ENCODE measurements around the gene UQCRC2. TPM values are rescaled to one million over a fixed set of nuclear protein-coding genes. Genes with fewer than 3 reads are reported as not detected.
A peak's percentile ranks its signal among the peaks of the same experiment; 100 is the strongest.

UQCRC2 gene
- total and polyA plus RNA-seq, 2 experiments from 2014 or later, result 129 to 166 TPM

DNA sequence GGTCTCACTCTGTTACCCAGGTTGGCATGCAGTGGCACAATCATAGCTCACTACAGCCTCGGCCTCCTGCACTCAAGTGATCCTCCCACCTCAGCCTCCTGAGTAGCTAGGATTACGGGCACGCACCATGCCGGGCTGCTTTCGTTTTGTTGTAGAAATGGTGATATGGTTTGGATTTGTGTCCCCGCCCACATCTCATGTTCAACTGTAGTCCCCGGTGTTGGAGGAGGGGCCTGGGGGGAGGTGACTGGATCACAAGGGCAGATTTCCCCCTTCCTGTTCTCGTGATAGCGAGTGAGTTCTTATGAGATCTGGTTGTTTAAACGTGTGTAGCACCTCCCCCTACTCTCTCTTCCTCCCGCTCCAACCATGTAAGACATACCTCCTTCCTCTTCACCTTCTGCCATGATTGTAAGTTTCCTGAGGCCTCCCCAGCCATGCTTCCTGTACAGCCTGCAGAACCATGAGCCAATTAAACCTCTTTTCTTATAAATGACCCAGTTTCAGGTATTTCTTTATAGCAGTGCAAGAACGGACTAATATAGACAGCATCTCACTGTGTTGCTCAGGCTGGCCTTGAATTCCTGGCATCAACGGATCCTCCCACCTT, 41.8 kb downstream of the UQCRC2 start:
- no peaks in the 10 kb centered on the region for H3K9me3 ChIP-seq (ENCODE audit: low read depth)
- no peaks in the 10 kb centered on the region for H4K20me1 ChIP-seq (ENCODE audit: insufficient read depth, poor library complexity, severe bottlenecking)
- WGBS (ENCODE audit: low lambda C conversion rate, missing lambda C conversion rate), result 86% methylated on average over 13 of the region's 13 CpGs
- TF ChIP-seq EZH2 (IDR thresholded peaks at IDR 0.05; ENCODE audit: borderline replicate concordance), result no peak
- no peak for TF ChIP-seq EZH2phosphoT487 (IDR thresholded peaks at IDR 0.05; ENCODE audit: low read depth, severe bottlenecking, unreplicated experiment)
- TF ChIP-seq, protein P1, sequence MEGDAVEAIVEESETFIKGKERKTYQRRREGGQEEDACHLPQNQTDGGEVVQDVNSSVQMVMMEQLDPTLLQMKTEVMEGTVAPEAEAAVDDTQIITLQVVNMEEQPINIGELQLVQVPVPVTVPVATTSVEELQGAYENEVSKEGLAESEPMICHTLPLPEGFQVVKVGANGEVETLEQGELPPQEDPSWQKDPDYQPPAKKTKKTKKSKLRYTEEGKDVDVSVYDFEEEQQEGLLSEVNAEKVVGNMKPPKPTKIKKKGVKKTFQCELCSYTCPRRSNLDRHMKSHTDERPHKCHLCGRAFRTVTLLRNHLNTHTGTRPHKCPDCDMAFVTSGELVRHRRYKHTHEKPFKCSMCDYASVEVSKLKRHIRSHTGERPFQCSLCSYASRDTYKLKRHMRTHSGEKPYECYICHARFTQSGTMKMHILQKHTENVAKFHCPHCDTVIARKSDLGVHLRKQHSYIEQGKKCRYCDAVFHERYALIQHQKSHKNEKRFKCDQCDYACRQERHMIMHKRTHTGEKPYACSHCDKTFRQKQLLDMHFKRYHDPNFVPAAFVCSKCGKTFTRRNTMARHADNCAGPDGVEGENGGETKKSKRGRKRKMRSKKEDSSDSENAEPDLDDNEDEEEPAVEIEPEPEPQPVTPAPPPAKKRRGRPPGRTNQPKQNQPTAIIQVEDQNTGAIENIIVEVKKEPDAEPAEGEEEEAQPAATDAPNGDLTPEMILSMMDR (IDR thresholded peaks at IDR 0.05; ENCODE audit: poor library complexity), result no peak
- no peaks in the 10 kb centered on the region for H3K27me3 ChIP-seq
- no peak overlapping the region for H3K4me2 ChIP-seq
- no peak for DNase-seq (ENCODE audit: low spot score)
- H3K4me1 ChIP-seq (ENCODE audit: insufficient read depth), result peaks cover 12% of the 10 kb centered on the region
- no peak overlapping the region for H3K4me3 ChIP-seq
- no peak overlapping the region for H2AFZ ChIP-seq
- no peak overlapping the region for H3K27ac ChIP-seq
- no peaks in the 10 kb centered on the region for H3K79me2 ChIP-seq
- H3K36me3 ChIP-seq (replicated peaks; ENCODE audit: insufficient read depth, low read depth), result no peaks in the 10 kb centered on the region
- no peaks in the 10 kb centered on the region for H3K9me2 ChIP-seq (replicated peaks; ENCODE audit: insufficient read depth)

DNA sequence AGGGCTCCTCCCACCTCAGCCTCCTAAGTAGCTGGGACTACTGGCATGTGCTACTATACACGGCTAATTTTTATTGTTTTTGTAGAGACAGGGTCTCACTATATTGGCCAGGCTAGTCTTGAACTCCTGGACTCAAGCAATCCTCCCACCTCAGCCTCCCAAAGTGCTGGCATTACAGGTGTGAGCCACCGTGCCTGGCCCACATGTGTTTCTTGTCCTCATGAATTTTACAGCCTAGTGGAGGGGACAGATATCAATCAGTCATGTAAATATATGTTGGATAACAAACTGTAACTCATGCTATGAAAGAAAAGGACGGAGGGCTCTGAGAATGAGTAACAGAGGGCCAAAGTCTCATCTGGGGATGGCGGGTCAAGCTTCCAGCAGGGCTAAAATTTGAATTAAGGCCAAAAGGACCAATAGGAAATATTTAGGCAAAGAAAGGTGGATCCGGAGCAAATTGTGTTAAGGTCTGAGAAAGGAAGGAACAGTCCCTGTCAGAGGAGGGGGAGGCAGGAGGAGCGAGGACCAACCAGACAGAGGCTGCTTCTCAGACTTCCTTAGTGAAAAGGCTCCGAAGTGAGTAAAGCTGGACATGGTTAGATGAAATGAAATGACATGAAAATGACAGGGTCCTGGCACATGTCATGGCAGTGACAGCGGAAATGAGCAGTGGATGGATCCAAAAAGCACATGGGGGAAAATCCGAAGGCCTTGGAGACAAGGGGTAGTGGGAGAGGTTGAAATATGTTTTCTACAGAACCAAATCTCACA, 43.9 kb downstream of the UQCRC2 start:
- Histone ChIP-seq H3K4me3 (no peak overlapping the region), H4K20me1 (ENCODE audit: insufficient read depth, poor library complexity, severe bottlenecking) (no peaks in the 10 kb centered on the region), H3K27me3 (no peaks in the 10 kb centered on the region), H3K36me3 (replicated peaks; ENCODE audit: insufficient read depth, low read depth) (no peaks in the 10 kb centered on the region), H3K27ac (peak overlapping the region; percentile 82), H3K79me2 (no peaks in the 10 kb centered on the region), H3K4me1 (ENCODE audit: insufficient read depth) (peaks cover 12% of the 10 kb centered on the region), H3K4me2 (peak overlapping the region; percentile 7), H3K9me3 (ENCODE audit: low read depth) (no peaks in the 10 kb centered on the region), H3K9me2 (replicated peaks; ENCODE audit: insufficient read depth) (no peaks in the 10 kb centered on the region), H2AFZ (no peak overlapping the region)
- 82% methylated on average over 9 of the region's 9 CpGs for WGBS (ENCODE audit: low lambda C conversion rate, missing lambda C conversion rate)
- TF ChIP-seq EZH2phosphoT487 (IDR thresholded peaks at IDR 0.05; ENCODE audit: low read depth, severe bottlenecking, unreplicated experiment) (no peak), EZH2 (IDR thresholded peaks at IDR 0.05; ENCODE audit: borderline replicate concordance) (no peak)
- TF ChIP-seq, protein P1 (IDR thresholded peaks at IDR 0.05; ENCODE audit: poor library complexity), result no peak
- DNase-seq (ENCODE audit: low spot score), result peak; percentile 17

DNA sequence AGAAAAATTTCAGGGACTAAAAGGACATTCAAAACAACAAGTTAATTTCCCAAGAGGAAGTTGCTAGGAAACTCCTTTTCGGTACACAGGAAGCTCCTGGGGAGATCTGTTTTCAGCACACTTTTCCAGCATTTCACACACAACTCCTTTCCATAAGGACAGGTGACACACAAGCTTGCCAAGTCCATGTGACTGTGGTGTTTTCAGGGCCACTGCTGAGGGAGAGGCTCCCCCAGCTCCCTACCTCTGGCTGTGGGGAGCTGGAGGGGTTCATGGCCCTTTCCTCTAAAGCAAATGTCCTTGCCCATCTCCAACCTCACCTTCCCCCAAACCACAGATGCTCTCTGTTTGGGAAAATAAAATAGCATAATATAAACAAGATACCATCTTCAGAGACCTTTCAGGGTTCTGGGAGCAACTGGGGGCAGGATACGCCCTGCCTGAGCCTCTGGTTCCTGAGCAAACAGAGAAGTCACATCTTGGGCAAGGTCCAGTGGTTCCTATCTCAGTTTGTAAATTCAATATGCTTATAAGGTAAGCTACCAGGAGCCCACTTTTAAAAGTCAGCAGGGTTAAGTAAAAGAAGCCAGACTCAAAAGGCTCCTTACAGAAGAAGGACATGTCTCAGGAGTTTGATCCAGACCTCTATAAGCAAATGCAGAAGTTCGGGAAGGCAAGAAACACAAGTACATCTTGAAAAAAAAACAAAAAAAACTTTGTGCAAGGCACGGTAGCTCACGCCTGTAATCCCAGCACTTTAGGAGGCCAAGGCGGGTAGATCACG, 44.7 kb downstream of the UQCRC2 start:
- H3K27ac ChIP-seq, result peak overlapping the region; percentile 82
- H4K20me1 ChIP-seq (ENCODE audit: insufficient read depth, poor library complexity, severe bottlenecking), result no peaks in the 10 kb centered on the region
- H3K9me2 ChIP-seq (replicated peaks; ENCODE audit: insufficient read depth), result no peaks in the 10 kb centered on the region
- H3K27me3 ChIP-seq, result no peaks in the 10 kb centered on the region
- peak overlapping the region; percentile 7 for H3K4me2 ChIP-seq
- H3K4me3 ChIP-seq, result no peak overlapping the region
- H3K36me3 ChIP-seq (replicated peaks; ENCODE audit: insufficient read depth, low read depth), result no peaks in the 10 kb centered on the region
- no peaks in the 10 kb centered on the region for H3K9me3 ChIP-seq (ENCODE audit: low read depth)
- DNase-seq (ENCODE audit: low spot score), result peak; percentile 24
- WGBS (ENCODE audit: low lambda C conversion rate, missing lambda C conversion rate), result 74% methylated on average over 7 of the region's 7 CpGs
- TF ChIP-seq EZH2 (IDR thresholded peaks at IDR 0.05; ENCODE audit: borderline replicate concordance), result no peak
- TF ChIP-seq, protein P1 (IDR thresholded peaks at IDR 0.05; ENCODE audit: poor library complexity), result no peak
- no peak for TF ChIP-seq EZH2phosphoT487 (IDR thresholded peaks at IDR 0.05; ENCODE audit: low read depth, severe bottlenecking, unreplicated experiment)
- no peaks in the 10 kb centered on the region for H3K79me2 ChIP-seq
- peaks cover 12% of the 10 kb centered on the region for H3K4me1 ChIP-seq (ENCODE audit: insufficient read depth)
- H2AFZ ChIP-seq, result no peak overlapping the region

All from hepatocyte (in vitro differentiated cells).